KMS-11 (cell line): ENCODE measurements around the gene SNAPC1.

Experiments
- H2AFZ ChIP-seq: fragments of 200-600 bp; sonication (generic); 2 replicates; pipeline ENCODE4 v1.6.1; 2016; ENCODE audit warnings: antibody characterized with exemption, mixed run types, low read depth
- H3K27ac ChIP-seq: fragments of 200-600 bp; sonication (generic); 2 replicates; pipeline ENCODE4 v1.6.1; 2016; ENCODE audit warnings: mild to moderate bottlenecking, mixed run types
- H3K27me3 ChIP-seq: fragments of 200-600 bp; sonication (generic); 2 replicates; pipeline ENCODE4 v1.6.1; 2017; ENCODE audit warnings: mild to moderate bottlenecking, low read depth, mixed run types, moderate library complexity; ENCODE audit not compliant: insufficient read depth
- H3K36me3 ChIP-seq: fragments of 200-600 bp; sonication (generic); 2 replicates; pipeline ENCODE4 v1.6.1; 2017; ENCODE audit warnings: mild to moderate bottlenecking, mixed run types; ENCODE audit not compliant: insufficient read depth
- H3K4me1 ChIP-seq: fragments of 200-600 bp; sonication (generic); 2 replicates; pipeline ENCODE4 v1.6.1; 2016; ENCODE audit warnings: mild to moderate bottlenecking, low read depth, mixed run types; ENCODE audit not compliant: poor library complexity, severe bottlenecking
- H3K4me2 ChIP-seq: fragments of 200-600 bp; sonication (generic); 2 replicates; pipeline ENCODE4 v1.7.0; 2016; ENCODE audit warnings: mild to moderate bottlenecking, mixed run types
- H3K4me3 ChIP-seq: fragments of 200-600 bp; sonication (generic); IDR thresholded peaks from 2 replicates; pipeline ENCODE4 v1.6.1; 2017; ENCODE audit warnings: low read depth, low read length, mixed read lengths; ENCODE audit not compliant: insufficient read depth
- H3K79me2 ChIP-seq: fragments of 200-600 bp; sonication (generic); 2 replicates; pipeline ENCODE4 v1.6.1; 2016; ENCODE audit warnings: low read depth, mixed run types; ENCODE audit not compliant: insufficient read depth
- H3K9ac ChIP-seq: fragments of 200-600 bp; sonication (generic); 2 replicates; pipeline ENCODE4 v1.6.1; 2016; ENCODE audit warnings: mild to moderate bottlenecking, mixed run types
- H4K20me1 ChIP-seq: fragments of 200-600 bp; sonication (generic); 2 replicates; pipeline ENCODE4 v1.6.1; 2016; ENCODE audit warnings: mild to moderate bottlenecking, mixed run types; ENCODE audit not compliant: insufficient read depth
- TF ChIP-seq, protein P1 (sequence below): fragments of 200-600 bp; sonication (generic); conservative IDR thresholded peaks from 2 replicates; pipeline ENCODE4 v1.6.1; 2017; ENCODE audit warnings: low read depth, mild to moderate bottlenecking, antibody characterized with exemption, low read length, moderate library complexity, mixed read lengths

Gene SNAPC1

DNA sequence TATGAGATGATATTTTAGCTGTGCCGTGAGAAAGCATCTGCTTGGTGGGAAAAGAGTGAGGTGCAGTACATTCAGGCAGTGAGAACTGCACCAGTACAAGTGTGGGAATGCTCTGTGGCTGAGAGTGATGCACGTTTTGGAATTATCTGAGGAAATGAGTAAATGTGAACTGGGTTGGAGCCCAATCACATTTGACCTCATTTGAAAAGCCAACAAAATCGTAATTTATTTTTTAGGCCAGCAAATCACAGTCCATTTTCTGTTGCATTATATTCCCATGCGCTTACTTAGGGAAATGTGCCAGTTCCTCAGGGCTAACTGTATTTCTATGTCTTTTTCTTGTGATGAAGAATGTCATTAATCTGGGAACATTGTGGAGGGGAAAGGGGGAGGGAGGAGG lies 77.3 kb downstream of the SNAPC1 start:
- Histone ChIP-seq H3K4me3 (no peak overlapping the region), H3K9ac (no peak overlapping the region), H2AFZ (no peak overlapping the region), H4K20me1 (no peaks in the 10 kb centered on the region), H3K79me2 (no peaks in the 10 kb centered on the region), H3K27ac (no peak overlapping the region), H3K36me3 (no peaks in the 10 kb centered on the region), H3K27me3 (no peaks in the 10 kb centered on the region), H3K4me1 (no peaks in the 10 kb centered on the region), H3K4me2 (no peak overlapping the region)
- TF ChIP-seq, protein P1, sequence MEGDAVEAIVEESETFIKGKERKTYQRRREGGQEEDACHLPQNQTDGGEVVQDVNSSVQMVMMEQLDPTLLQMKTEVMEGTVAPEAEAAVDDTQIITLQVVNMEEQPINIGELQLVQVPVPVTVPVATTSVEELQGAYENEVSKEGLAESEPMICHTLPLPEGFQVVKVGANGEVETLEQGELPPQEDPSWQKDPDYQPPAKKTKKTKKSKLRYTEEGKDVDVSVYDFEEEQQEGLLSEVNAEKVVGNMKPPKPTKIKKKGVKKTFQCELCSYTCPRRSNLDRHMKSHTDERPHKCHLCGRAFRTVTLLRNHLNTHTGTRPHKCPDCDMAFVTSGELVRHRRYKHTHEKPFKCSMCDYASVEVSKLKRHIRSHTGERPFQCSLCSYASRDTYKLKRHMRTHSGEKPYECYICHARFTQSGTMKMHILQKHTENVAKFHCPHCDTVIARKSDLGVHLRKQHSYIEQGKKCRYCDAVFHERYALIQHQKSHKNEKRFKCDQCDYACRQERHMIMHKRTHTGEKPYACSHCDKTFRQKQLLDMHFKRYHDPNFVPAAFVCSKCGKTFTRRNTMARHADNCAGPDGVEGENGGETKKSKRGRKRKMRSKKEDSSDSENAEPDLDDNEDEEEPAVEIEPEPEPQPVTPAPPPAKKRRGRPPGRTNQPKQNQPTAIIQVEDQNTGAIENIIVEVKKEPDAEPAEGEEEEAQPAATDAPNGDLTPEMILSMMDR = no peak

DNA sequence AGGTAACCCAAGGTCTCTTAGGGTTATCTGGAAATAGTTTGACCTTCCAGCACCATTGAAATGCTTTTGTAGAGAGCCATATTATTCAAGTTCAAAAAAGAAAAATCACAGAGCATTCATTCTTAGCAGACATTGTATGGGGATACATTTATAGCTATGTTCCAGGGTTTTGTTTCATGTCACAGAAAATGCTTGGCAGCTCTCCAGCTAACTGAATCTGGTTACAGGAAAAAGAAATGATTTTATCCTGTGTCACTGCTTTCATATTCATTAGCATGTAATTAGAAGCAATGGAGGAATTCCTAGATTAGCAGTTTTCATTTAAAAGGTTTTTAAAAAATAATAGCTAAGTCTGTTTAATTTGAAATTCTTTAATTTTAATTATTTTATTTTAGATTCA lies 78.9 kb downstream of the SNAPC1 start:
- H3K4me3 ChIP-seq = no peak overlapping the region
- H2AFZ ChIP-seq = no peak overlapping the region
- H3K9ac ChIP-seq = no peak overlapping the region
- H3K27me3 ChIP-seq = no peaks in the 10 kb centered on the region
- H3K36me3 ChIP-seq = no peaks in the 10 kb centered on the region
- TF ChIP-seq, protein P1 = no peak
- H3K4me1 ChIP-seq = no peaks in the 10 kb centered on the region
- H3K79me2 ChIP-seq = no peaks in the 10 kb centered on the region
- no peak overlapping the region for H3K27ac ChIP-seq
- no peak overlapping the region for H3K4me2 ChIP-seq
- H4K20me1 ChIP-seq = no peaks in the 10 kb centered on the region
